H4 (cell line): ENCODE data around the gene CCL1. TPM values are rescaled to one million over a fixed set of nuclear protein-coding genes. Genes with fewer than 3 reads are reported as not detected.
"Not testable (repeated sequence)": the region's sequence is repeated elsewhere in the genome, so short reads cannot be mapped to it uniquely, and the experiment has no call there.

Source experiments
- DNase-seq: peaks from one replicate; pipeline ENCODE4 v3.0.0-alpha.2; 2015; ENCODE audit warnings: low spot score
- total RNA-seq: library from RNA; depleted of rRNA; stranded (reverse); fragments of >200 nt; shearing (Covaris generic); gene quantifications from 2 replicates; pipeline ENCODE4 v1.2.3, GENCODE V29; 2014; rRNA removed

Gene CCL1
- total RNA-seq, 1 experiment from 2014 or later = not detected

- DNase-seq = no peak
Observed at GRCh38 chr17:34358631-34359030, 4.4 kb downstream of the CCL1 start.

GRCh38 chr17:34357398-34357797, 5.6 kb downstream of the CCL1 start:
- no peak for DNase-seq

DNA sequence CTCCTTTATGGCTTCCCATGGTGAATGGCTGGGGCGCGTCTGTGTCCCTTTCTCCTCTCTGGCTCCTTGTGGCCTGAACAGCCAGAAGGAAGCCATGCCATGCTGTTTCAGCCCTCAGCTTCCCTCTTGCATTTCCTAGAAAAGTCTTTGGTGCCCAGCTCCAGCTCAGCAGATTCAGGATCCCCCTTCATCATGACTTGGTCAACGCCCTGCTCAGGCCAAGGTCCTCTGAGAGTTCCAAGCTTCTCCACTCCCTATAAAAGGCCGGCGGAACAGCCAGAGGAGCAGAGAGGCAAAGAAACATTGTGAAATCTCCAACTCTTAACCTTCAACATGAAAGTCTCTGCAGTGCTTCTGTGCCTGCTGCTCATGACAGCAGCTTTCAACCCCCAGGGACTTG, 6.8 kb downstream of the CCL1 start, which contains the start of gene CCL13:
Gene CCL13, plus strand, starts transcription at position 287 of the 400 bp plus-strand sequence. Its CDS starts 47 bp downstream, at position 334.
- no peak for DNase-seq

DNA sequence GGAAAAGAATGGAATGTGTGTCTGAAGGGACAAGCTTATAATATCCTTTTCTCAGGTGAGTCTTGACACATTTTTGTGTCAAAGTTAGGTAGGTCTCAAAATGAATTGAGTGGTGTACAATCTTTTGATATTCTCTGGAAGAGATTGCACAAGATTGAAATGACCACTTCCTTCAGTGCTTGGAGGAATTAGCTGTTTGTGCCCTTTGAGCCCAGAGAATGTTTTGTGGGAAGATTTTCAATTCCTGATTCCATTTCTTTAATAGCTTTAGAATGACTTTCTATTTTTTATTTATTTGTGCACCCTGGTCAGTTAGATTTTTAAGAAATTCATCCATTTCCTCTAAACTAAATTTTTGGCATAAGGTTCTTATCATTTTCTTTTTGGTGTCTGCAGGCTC, 8.4 kb downstream of the CCL1 start:
- DNase-seq = no peak

DNA sequence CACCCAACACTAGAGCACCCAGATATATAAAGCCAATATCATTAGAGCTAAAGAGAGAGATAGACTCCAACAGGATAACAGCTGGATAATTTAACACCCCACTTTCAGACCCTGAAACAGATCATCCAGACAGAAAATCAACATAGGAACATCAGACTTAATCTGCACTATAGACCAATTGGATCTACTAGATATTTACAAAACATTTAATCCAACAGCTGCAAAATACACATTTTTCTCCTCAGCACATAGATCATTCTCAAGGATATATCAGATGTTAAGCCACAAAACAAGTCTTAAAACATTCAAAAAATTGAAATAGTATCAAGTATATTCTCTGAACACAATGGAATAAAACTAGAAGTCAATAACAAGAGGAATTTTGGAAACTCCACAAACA, 10.8 kb downstream of the CCL1 start:
- DNase-seq = no peak

DNA sequence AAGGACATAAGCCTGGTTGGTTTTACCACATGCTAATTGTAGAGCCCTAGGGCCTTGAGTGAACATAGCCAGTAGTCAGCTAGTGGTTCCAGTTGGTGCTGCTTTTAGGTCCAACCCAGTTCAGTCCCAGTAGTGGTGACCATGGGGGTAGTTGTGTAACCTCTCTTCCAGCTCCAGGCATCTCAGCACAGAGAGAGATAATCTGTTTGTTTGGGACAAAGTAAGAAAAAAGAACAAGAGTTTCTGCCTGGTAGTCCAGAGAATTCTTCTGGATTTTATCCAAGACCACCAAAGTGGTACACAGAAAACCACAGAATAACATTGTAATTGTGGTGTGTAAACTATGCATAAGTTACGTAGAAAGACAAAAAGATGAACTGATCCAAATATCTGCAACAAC, 11.9 kb downstream of the CCL1 start:
- DNase-seq = no peak

DNA sequence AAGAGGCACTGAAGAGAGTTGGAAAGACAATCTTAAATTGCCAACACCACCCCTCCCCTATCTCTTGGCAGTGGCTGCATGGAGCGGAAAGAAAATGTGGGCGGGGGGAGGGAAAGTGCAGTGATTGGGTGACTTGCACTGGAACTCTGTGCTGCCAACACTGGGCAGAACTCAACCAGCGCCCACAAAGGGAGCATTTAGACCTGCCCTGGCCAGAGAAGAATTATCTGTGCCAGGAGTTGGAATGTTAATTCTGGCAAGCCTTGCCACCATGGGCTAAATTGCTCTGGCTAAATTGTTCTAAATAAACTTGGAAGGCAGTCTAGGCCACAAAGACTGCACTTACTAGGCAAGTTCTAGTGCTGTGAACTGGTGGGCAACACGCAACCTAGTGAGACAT, 13.3 kb downstream of the CCL1 start:
- no peak for DNase-seq

- no peak for DNase-seq
Observed at GRCh38 chr17:34347063-34347462, 16.0 kb downstream of the CCL1 start.

- DNase-seq = no peak
Observed at GRCh38 chr17:34341916-34342315, 21.1 kb downstream of the CCL1 start.

DNA sequence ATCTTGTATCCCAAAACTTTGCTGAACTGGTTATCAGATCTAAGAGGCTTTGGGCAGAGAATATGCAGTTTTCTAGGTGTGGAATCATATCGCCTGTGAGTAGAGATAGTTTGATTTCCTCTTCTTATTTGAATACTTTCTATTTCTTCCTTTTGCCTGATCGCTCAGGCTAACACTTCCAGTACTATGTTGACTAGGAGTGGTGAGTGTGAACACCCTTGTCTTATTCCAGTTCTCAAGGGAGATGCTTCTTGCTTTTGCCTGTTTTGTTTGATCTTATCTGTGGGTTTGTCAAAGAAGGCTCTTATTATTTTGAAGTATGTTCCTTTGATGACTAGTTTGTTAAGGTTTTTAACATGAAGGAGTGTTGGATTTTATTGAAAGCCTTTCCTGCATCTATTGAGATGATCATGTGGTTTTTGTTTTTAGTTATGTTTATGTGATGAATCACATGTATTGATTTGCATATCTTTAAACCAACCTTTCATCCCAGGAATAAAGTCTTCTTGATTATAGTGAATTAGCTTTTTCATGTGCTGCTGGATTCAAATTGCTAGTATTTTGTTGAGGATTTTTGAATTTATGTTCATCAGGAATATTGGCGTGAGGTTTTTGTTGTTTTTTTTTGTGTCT, 23.8 kb downstream of the CCL1 start:
- DNase-seq = no peak

DNA sequence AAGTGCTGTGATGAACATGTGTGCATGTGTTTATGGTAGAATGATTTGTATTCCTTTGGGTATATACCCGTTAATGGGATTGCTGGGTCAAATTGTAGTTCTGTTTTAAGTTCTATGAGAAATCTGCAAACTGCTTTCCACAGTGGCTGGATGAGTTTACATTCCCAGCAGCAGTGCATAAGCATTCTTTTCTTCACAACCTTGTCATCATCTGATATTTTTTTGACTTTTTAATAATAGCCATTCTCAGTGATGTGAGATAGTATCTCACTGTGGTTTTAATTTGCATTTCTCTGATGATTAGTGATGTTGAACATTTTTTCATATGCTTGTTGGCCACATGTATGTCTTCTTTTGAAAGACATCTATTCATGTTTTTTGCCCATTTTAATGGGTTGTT, 25.3 kb downstream of the CCL1 start:
- no peak for DNase-seq

DNA sequence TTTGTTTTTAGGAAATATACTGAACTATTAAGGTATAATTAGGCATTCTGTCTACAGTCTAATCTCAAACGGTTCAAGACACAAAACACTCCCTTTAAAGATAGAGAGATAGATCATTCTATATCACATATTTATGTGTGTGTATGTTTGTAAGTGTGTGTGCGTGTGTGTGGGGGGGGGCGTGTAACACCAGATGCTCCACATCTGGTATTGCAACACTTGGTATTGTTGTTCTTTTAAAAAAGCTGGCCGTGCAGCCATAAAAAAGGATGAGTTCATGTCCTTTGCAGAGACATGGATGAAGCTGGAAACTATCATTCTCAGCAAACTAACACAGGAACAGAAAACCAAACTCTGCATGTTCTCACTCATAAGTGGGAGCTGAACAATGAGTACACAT, 35.5 kb downstream of the CCL1 start:
- not testable (repeated sequence) for DNase-seq

- no peak for DNase-seq
Observed at GRCh38 chr17:34321964-34322363, 41.1 kb downstream of the CCL1 start.

- no peak for DNase-seq
Observed at GRCh38 chr17:34319039-34319483, 44.0 kb downstream of the CCL1 start, which contains the start of gene CCL8. TSS of gene CCL8 (plus strand) at chr17:34319435. CDS start at chr17:34319502, 67 bp downstream.

DNA sequence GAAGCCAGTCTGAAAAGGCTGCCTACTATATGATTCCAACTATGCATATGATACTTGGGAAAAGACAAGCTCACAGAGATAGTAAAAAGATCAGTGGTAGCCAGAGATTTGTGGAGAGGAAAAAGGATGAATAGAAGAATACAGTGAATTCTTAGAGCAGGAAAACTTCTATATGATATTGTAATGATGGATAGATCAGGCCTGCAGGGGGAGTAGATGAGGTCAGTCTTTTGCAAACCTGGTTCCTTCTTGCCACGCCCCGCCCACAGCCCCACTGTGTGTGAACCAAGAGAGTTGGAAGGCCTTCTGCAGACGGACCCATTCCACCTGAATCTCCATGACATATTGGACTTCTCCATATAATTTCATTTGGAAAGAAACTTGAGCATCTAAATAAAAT, 44.6 kb downstream of the CCL1 start:
- DNase-seq = no peak

DNA sequence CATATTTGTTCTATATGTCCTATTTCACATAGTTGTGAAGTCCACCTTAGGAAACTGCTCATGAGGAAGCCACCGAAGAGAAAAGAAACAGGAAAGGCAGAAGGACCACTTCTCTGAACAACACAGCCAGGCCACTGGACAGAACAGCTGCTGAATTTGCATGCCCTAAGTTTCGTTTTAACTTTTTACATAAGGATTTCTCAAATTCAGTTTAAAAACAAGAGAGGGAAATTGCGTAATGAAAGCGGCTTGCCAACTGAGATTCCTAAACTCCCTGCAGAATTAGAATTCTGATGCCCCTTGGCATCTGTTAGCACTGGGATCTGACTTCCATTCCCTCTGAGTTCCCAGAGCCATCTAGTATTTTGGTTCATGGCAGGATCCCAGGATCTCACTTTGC, 48.8 kb downstream of the CCL1 start:
- DNase-seq = no peak

DNA sequence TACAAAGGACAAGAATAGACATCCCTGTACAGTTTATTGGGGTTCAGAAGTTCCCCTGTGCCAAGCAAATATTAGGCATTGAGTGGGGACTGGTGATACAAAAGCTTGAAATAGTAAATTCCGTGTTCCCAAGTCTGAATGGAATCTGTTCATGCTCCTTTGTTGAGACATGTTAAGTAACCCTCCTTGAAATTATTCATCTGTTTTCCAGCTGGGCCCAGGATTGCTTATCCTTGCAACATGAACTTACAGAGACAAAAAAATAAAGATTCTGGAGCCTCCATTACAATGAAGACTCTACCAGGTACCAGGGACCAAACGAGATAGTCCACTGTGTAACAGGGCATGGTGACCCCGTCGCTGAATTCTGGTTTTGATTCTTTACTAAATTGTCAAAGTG, 49.9 kb downstream of the CCL1 start:
- DNase-seq = no peak

- DNase-seq = no peak
Observed at GRCh38 chr17:34312080-34312479, 51.0 kb downstream of the CCL1 start.

- DNase-seq = no peak
Observed at GRCh38 chr17:34311291-34311690, 51.7 kb downstream of the CCL1 start.

Other genes starting within 250 kb of the CCL1 start
- gene CCL2, start 107.9 kb downstream of the CCL1 start, total RNA-seq = 64.2 and 86.8 TPM in 2 replicates
- not detected in 2 replicates for gene CCL7, start 93.0 kb downstream of the CCL1 start, total RNA-seq
- not detected in 2 replicates for gene CCL11, start 77.5 kb downstream of the CCL1 start, total RNA-seq
- gene CCL8, start 43.8 kb downstream of the CCL1 start, total RNA-seq = not detected in 2 replicates
- gene CCL13, start 6.8 kb downstream of the CCL1 start, total RNA-seq = not detected in 2 replicates
- gene TMEM132E, start 216.3 kb upstream of the CCL1 start, total RNA-seq = 0.17 and 0.27 TPM in 2 replicates